NB4 (cell line): ENCODE results near the gene ZNF154.

Experiments
- CTCF ChIP-seq: IDR thresholded peaks from one replicate; pipeline ENCODE4 v1.5.1; 2012; ENCODE audit warnings: low read depth, low read length
- MAX ChIP-seq: IDR thresholded peaks from 2 replicates; pipeline ENCODE4 v1.6.1; 2011; ENCODE audit warnings: low read depth, low read length
- MYC ChIP-seq: IDR thresholded peaks from 2 replicates; pipeline ENCODE4 v1.6.1; 2011; ENCODE audit warnings: low read depth, low read length
- POLR2A ChIP-seq: IDR thresholded peaks from 2 replicates; pipeline ENCODE4 v1.6.1; 2011; ENCODE audit warnings: mild to moderate bottlenecking; ENCODE audit not compliant: insufficient read length; ENCODE audit errors: extremely low read depth

- TF ChIP-seq POLR2A (no peak), CTCF (no peak), MAX (no peak), MYC (no peak)
Measured at GRCh38 chr19:57755031-57755430, 46.0 kb upstream of the ZNF154 start.
